HG03439 (cell line): ENCODE data around the gene ELP6.
"Not testable (repeated sequence)": the region's sequence is repeated elsewhere in the genome, so short reads cannot be mapped to it uniquely, and the experiment has no call there.

Source experiments
- ATAC-seq: cut with Tn5 transposase; IDR thresholded peaks from one replicate; pipeline ENCODE4 v1.9.1; 2021; ENCODE audit warnings: mild to moderate bottlenecking, moderate library complexity; ENCODE audit not compliant: unreplicated experiment

Gene ELP6

DNA sequence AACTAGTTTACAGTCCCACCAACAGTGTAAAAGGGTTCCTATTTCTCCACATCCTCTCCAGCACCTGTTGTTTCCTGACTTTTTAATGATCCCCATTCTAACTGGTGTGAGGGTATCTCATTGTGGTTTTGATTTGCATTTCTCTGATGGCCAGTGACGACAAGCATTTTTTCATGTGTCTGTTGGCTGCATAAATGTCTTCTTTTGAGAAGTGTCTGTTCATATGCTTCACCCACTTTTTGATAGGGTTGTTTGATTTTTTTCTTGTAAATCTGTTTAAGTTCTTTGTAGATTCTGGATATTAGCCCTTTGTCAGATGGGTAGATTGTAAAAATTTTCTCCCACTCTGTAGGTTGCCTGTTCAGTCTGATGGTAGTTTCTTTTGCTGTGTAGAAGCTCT, 45.2 kb downstream of the ELP6 start:
- not testable (repeated sequence) for ATAC-seq

DNA sequence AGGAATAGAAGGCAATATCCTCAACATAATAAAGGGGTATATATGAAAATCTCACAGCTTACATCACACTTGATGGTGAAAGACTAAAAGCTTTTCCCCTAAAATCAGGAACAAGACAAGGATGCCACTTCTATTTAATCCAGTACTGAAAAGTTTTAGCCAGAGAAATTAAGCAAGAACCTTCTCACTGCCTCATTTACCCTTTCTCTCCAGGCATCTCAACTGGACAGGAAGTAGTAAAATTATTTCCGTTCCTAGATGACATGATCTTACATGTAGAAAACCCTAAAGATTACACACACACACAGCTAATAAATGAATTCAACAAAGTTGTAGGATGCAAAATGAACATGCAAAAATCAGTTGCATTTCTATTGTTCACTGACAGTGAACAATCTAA, 48.9 kb downstream of the ELP6 start:
- ATAC-seq = no peak

DNA sequence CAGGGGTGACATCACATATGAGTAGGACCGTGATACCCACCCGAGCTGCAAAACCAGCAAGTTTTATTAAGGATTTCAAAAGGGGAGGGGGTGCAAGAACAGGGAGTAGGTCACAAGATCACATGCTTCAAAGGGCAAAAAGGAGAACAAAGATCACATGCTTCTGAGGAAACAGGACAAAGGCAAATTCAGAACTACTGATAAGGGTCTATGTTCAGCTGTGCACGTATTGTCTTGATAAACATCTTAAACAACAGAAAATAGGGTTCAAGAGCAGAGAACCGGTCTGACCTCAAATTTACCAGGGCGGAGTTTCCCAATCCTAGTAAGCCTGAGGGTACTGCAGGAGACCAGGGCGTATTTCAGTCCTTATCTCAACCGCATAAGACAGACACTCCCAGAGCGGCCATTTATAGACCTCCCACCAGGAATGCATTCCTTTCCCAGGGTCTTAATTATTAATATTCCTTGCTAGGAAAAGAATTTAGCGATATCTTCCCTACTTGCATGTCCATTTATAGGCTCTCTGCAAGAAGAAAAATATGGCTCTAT, 53.9 kb downstream of the ELP6 start:
- not testable (repeated sequence) for ATAC-seq

DNA sequence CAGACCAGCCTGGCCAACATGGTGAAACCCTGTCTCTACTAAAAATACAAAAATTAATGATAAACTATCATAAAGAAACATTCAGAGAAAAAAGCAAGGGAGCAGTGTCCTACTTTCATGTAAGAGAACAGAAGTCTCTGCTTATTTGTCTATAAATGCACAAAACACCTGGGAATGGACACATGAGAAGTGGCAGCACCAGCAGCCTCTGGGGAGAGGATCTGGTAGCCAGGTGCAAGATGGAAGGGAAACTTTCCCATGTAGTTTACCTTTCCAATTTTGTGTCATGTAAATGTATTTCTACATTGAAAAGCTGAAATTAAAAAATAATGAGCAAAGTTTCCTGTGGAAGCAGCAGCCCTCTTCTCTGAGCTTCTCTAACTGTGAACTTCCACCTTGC, 56.5 kb downstream of the ELP6 start:
- no peak for ATAC-seq

DNA sequence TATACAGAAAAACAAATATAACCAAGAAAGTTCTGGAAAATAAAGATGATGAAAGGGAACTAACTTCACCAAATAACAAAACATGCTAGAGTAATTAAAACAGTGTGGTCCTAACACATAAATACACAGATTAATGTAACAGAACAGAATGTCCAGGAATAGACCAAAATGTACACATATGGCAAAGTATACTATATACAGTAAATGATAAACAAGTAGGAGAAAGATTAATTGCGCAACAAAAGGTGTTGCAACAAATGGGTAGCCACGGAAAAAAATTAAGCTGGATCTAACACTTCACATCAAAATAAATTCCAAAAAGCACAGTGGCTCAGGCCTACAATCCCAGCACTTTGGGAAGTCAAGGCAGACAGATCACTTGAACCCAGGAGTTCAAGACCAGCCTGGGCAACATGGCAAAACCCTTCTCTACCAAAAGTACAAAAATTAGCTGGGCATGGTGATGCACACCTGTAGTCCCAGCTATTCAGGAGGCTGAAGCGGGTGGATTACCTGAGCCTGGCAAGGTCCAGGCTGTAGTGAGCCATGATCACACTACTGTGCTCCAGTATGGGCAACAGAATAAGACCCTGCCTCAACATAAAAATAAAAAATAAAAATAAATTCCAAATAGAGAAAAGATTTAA, 57.6 kb downstream of the ELP6 start:
- ATAC-seq = no peak

DNA sequence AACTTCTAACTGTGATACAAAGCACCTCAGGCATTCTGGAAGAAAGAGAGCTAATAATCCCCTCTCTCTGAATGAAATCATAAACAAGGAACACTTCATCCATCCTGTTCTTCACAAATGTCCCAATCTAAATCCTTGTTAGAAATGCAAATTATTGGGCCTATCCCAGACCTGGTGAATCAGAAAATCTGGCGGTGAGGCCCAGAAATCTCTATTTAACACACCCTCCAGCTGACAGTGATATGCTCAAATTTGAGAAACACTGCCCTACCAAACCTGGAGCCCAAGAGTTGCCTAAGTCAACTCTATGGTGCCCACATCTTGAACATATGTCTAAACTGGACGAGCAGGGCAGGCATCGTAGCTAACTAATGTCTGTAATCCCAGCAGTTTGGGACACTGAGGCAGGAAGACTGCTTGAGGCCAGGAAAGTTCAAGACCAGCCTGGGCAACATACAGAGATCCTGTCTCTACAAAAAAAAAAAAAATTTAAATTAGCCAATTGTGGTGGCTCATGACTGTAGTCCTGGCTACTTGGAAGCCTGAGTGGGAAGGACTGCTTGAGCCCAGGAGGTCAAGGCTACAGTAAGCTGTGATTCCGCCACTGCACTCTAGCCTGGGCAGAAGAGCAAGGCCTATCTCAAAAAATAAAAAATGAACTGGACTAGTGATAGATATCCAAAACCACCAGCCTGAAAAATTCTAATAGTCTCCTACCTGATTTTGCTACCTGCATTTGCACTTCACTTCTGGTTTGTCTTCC, 60.9 kb downstream of the ELP6 start:
- no peak for ATAC-seq
